Measurements from ENCODE around the gene C11orf58. TPM values are rescaled to one million over a fixed set of nuclear protein-coding genes. Genes with fewer than 3 reads are reported as not detected.

The C11orf58 gene
- total and polyA plus RNA-seq, 2 donors (not counting 1 experiment from before 2014, with no cell fraction given) = 28.8 to 125 TPM

DNA sequence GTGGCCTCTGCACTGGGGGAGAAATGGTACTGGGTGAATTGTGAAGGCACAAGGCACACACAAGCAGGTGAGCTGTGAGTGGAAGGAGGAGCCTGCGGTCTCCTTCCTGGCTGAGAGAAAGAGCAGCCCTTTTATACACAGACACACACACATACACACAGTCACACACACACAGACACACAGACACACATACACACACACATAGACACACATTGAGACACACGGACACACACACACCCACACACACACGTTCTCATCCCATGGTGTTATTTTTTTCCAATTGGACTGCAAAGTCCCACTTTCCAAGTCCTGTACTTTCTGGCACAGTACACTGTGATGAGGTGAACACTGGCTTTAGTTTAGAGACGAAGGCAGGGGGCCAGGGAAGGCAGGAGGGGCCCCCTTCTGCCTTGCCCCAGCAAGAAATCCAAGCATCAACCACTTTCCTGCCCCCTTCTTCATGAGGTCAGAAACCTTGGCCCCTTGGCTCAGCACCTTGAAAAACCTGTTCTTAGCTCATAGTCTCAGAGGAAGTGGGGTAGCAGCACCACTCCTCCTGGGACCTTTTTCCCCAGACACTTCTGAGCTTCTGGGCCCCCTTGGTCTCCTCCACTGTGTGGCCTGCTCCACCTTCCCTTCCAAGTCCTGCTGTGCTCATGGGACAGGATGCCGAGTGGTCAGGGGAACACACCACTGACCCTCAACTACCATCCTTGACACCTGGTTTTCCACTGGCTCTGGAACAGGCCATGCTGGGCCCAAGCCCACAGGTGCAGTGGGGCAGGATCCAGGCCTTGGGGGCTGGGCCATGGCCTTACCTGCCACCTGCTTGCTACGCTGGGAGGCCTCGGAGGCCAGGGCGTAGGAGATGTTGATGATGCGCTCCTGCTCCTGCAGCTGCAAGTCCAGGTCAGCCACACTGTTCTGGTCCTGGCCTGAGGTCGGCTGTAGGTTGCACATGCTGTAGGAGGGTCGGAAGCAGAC, 43.8 kb downstream of the C11orf58 start:
- Mint-ChIP-seq H3K4me3 (no peak overlapping the region), H3K4me1 (no peaks in the 10 kb centered on the region), H3K9me3 (ENCODE audit: insufficient read depth) (no peaks in the 10 kb centered on the region), H3K27me3 (no peaks in the 10 kb centered on the region), H3K27ac (no peak overlapping the region)
- DNase-seq (no peak), ATAC-seq (ENCODE audit: low read depth) (no peak)
- H3K4me2 ChIP-seq (replicated peaks; ENCODE audit: low read depth, low read length, poor library complexity, severe bottlenecking) = no peak overlapping the region
- H3K27ac ChIP-seq (ENCODE audit: low read length in 2 of 2) = no peak overlapping the region
- ChIA-PET CTCF (interaction anchor here (0.9 to 6.1 kb wide), 3 partner anchors 11 to 281 kb away, joined by 3 to 41 read pairs (median 3); no protein-coding TSS in a partner anchor), POLR2A (no interaction called here)
- H3K79me2 ChIP-seq (ENCODE audit: control insufficient read depth, insufficient read depth, low read length) = no peaks in the 10 kb centered on the region
- no peaks in the 10 kb centered on the region for H4K20me1 ChIP-seq (ENCODE audit: control insufficient read depth, insufficient read depth, low read length, poor library complexity, severe bottlenecking)
- H3K4me1 ChIP-seq (ENCODE audit: control insufficient read depth in 2 of 2, insufficient read depth in 2 of 2, low read length in 2 of 2) = no peaks in the 10 kb centered on the region
- no peak overlapping the region for H2AFZ ChIP-seq (ENCODE audit: insufficient read depth, low read depth, low read length, poor library complexity, severe bottlenecking)
- WGBS (ENCODE audit: insufficient coverage) = 91% methylated on average over 10 of the region's 11 CpGs
- H3K9ac ChIP-seq (ENCODE audit: low read length) = no peak overlapping the region
- H3K27me3 ChIP-seq (replicated peaks in 1 of 4; ENCODE audit: control extremely low read depth in 1 of 4, control insufficient read depth in 3 of 4, insufficient read depth in 4 of 4, low read length in 3 of 4) = no peaks in the 10 kb centered on the region
- intact Hi-C loops (cut with micrococcal nuclease) = no loop called here
- no peaks in the 10 kb centered on the region for H3K9me3 ChIP-seq (ENCODE audit: control extremely low read depth in 1 of 3, control insufficient read depth in 2 of 3, insufficient read depth in 1 of 3, low read length in 2 of 3)
- H3K4me3 ChIP-seq (ENCODE audit: control extremely low read depth in 1 of 5, extremely low read depth in 1 of 5, insufficient read depth in 1 of 5, low read depth in 2 of 5, low read length in 4 of 5) = no peak overlapping the region
- TF ChIP-seq, protein P1, sequence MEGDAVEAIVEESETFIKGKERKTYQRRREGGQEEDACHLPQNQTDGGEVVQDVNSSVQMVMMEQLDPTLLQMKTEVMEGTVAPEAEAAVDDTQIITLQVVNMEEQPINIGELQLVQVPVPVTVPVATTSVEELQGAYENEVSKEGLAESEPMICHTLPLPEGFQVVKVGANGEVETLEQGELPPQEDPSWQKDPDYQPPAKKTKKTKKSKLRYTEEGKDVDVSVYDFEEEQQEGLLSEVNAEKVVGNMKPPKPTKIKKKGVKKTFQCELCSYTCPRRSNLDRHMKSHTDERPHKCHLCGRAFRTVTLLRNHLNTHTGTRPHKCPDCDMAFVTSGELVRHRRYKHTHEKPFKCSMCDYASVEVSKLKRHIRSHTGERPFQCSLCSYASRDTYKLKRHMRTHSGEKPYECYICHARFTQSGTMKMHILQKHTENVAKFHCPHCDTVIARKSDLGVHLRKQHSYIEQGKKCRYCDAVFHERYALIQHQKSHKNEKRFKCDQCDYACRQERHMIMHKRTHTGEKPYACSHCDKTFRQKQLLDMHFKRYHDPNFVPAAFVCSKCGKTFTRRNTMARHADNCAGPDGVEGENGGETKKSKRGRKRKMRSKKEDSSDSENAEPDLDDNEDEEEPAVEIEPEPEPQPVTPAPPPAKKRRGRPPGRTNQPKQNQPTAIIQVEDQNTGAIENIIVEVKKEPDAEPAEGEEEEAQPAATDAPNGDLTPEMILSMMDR (IDR thresholded peaks at IDR 0.05) = no peak
- no peak for TF ChIP-seq EZH2 (IDR thresholded peaks at IDR 0.05; ENCODE audit: borderline replicate concordance, insufficient read depth, low read depth, low read length, poor library complexity, severe bottlenecking)
- no peaks in the 10 kb centered on the region for H3K36me3 ChIP-seq (replicated peaks in 1 of 2; ENCODE audit: control extremely low read depth in 1 of 2, control insufficient read depth in 1 of 2, extremely low read depth in 1 of 2, insufficient read depth in 2 of 2, low read length in 1 of 2)

DNA sequence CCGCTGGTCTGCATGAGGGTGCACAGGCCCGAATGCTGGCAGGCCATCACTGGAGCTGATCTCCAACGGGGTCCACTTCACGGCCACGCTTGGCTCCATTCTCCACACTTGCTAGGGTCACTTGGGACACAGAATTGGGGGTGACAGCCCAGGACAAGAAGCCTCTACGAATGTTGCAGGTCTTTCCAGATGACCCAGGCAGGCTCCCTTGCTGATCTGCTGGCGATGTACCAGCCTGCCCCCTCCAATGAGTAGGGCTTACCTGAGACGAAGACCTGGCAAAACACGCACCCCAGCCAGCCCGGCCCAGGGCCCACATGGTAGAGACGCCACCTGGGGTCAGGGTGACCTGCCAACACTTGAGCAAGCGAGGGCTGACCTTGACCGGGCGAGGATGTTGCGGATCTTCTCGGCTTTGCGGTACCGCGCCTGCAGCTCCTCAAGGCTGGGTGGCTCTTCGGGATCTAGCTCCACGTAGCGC, 44.9 kb downstream of the C11orf58 start:
- Histone ChIP-seq H3K36me3 (replicated peaks in 1 of 2; ENCODE audit: control extremely low read depth in 1 of 2, control insufficient read depth in 1 of 2, extremely low read depth in 1 of 2, insufficient read depth in 2 of 2, low read length in 1 of 2) (no peaks in the 10 kb centered on the region), H3K27ac (ENCODE audit: low read length in 2 of 2) (no peak overlapping the region), H3K4me1 (ENCODE audit: control insufficient read depth in 2 of 2, insufficient read depth in 2 of 2, low read length in 2 of 2) (no peaks in the 10 kb centered on the region), H3K79me2 (ENCODE audit: control insufficient read depth, insufficient read depth, low read length) (no peaks in the 10 kb centered on the region), H4K20me1 (ENCODE audit: control insufficient read depth, insufficient read depth, low read length, poor library complexity, severe bottlenecking) (no peaks in the 10 kb centered on the region), H3K9me3 (ENCODE audit: control extremely low read depth in 1 of 3, control insufficient read depth in 2 of 3, insufficient read depth in 1 of 3, low read length in 2 of 3) (no peaks in the 10 kb centered on the region), H3K9ac (ENCODE audit: low read length) (no peak overlapping the region), H3K27me3 (replicated peaks in 1 of 4; ENCODE audit: control extremely low read depth in 1 of 4, control insufficient read depth in 3 of 4, insufficient read depth in 4 of 4, low read length in 3 of 4) (no peaks in the 10 kb centered on the region), H3K4me3 (ENCODE audit: control extremely low read depth in 1 of 5, extremely low read depth in 1 of 5, insufficient read depth in 1 of 5, low read depth in 2 of 5, low read length in 4 of 5) (no peak overlapping the region), H2AFZ (ENCODE audit: insufficient read depth, low read depth, low read length, poor library complexity, severe bottlenecking) (no peak overlapping the region), H3K4me2 (replicated peaks; ENCODE audit: low read depth, low read length, poor library complexity, severe bottlenecking) (no peak overlapping the region)
- WGBS (ENCODE audit: insufficient coverage) = 96% methylated on average over 22 of the region's 22 CpGs
- no peaks in the 10 kb centered on the region for H3K27me3 Mint-ChIP-seq
- intact Hi-C loops (cut with micrococcal nuclease) = no loop called here
- DNase-seq (no peak), ATAC-seq (ENCODE audit: low read depth) (no peak)
- no peak overlapping the region for H3K4me3 Mint-ChIP-seq
- no peaks in the 10 kb centered on the region for H3K9me3 Mint-ChIP-seq (ENCODE audit: insufficient read depth)
- ChIA-PET POLR2A (no interaction called here), CTCF (interaction anchor here (1.0 to 6.1 kb wide), 5 partner anchors 11 to 280 kb away, joined by 3 to 41 read pairs (median 3); no protein-coding TSS in a partner anchor)
- no peaks in the 10 kb centered on the region for H3K4me1 Mint-ChIP-seq
- TF ChIP-seq, protein P1 (IDR thresholded peaks at IDR 0.05) = no peak
- no peak for TF ChIP-seq EZH2 (IDR thresholded peaks at IDR 0.05; ENCODE audit: borderline replicate concordance, insufficient read depth, low read depth, low read length, poor library complexity, severe bottlenecking)
- H3K27ac Mint-ChIP-seq = no peak overlapping the region
